ENCODE measurements around the gene PRSS53.

Gene PRSS53

GRCh38 chr16:31131841-31132271 is 43.1 kb upstream of the PRSS53 start:
- Histone ChIP-seq H3K4me3 (ENCODE audit: low read depth in 1 of 5, low read length in 5 of 5) (no peak overlapping the region), H3K27me3 (ENCODE audit: control insufficient read depth in 5 of 5, insufficient read depth in 4 of 5, low read length in 5 of 5) (peaks cover 0 to 12% (median 9%) of the 10 kb centered on the region in 5 donors), H3K27ac (ENCODE audit: low read depth, low read length) (no peak overlapping the region), H3K36me3 (ENCODE audit: control insufficient read depth in 5 of 5, insufficient read depth in 5 of 5, low read length in 5 of 5) (peaks cover 0 to 64% (median 58%) of the 10 kb centered on the region in 5 donors), H3K4me1 (ENCODE audit: control insufficient read depth in 5 of 5, insufficient read depth in 5 of 5, low read length in 5 of 5) (peaks cover 0 to 44% (median 19%) of the 10 kb centered on the region in 5 donors), H3K9me3 (ENCODE audit: control insufficient read depth in 5 of 5, low read length in 5 of 5) (no peaks in the 10 kb centered on the region), H3K9ac (ENCODE audit: low read length in 5 of 5) (no peak overlapping the region)

GRCh38 chr16:31131416-31131815 is 42.7 kb upstream of the PRSS53 start:
- H3K36me3 ChIP-seq (ENCODE audit: control insufficient read depth in 5 of 5, insufficient read depth in 5 of 5, low read length in 5 of 5): peaks cover 0 to 65% (median 60%) of the 10 kb centered on the region in 5 donors
- H3K27ac ChIP-seq (ENCODE audit: low read depth, low read length): no peak overlapping the region
- H3K4me3 ChIP-seq (ENCODE audit: low read depth in 1 of 5, low read length in 5 of 5): no peak overlapping the region
- H3K27me3 ChIP-seq (ENCODE audit: control insufficient read depth in 5 of 5, insufficient read depth in 4 of 5, low read length in 5 of 5): peaks cover 0 to 12% (median 9%) of the 10 kb centered on the region in 5 donors
- H3K9me3 ChIP-seq (ENCODE audit: control insufficient read depth in 5 of 5, low read length in 5 of 5): no peaks in the 10 kb centered on the region
- H3K9ac ChIP-seq (ENCODE audit: low read length in 5 of 5): no peak overlapping the region
- H3K4me1 ChIP-seq (ENCODE audit: control insufficient read depth in 5 of 5, insufficient read depth in 5 of 5, low read length in 5 of 5): peaks cover 0 to 44% (median 19%) of the 10 kb centered on the region in 5 donors

GRCh38 chr16:31130899-31131298 is 42.2 kb upstream of the PRSS53 start:
- no peak overlapping the region for H3K9ac ChIP-seq (ENCODE audit: low read length in 5 of 5)
- peaks cover 0 to 12% (median 9%) of the 10 kb centered on the region in 5 donors for H3K27me3 ChIP-seq (ENCODE audit: control insufficient read depth in 5 of 5, insufficient read depth in 4 of 5, low read length in 5 of 5)
- H3K36me3 ChIP-seq (ENCODE audit: control insufficient read depth in 5 of 5, insufficient read depth in 5 of 5, low read length in 5 of 5): peaks cover 0 to 67% (median 60%) of the 10 kb centered on the region in 5 donors
- H3K9me3 ChIP-seq (ENCODE audit: control insufficient read depth in 5 of 5, low read length in 5 of 5): no peaks in the 10 kb centered on the region
- H3K4me1 ChIP-seq (ENCODE audit: control insufficient read depth in 5 of 5, insufficient read depth in 5 of 5, low read length in 5 of 5): peaks cover 0 to 44% (median 19%) of the 10 kb centered on the region in 5 donors
- no peak overlapping the region for H3K27ac ChIP-seq (ENCODE audit: low read depth, low read length)
- no peak overlapping the region for H3K4me3 ChIP-seq (ENCODE audit: low read depth in 1 of 5, low read length in 5 of 5)

- no peak overlapping the region for H3K4me3 ChIP-seq (ENCODE audit: low read depth in 1 of 5, low read length in 5 of 5)
- peaks cover 0 to 10% (median 6%) of the 10 kb centered on the region in 5 donors for H3K27me3 ChIP-seq (ENCODE audit: control insufficient read depth in 5 of 5, insufficient read depth in 4 of 5, low read length in 5 of 5)
- H3K4me1 ChIP-seq (ENCODE audit: control insufficient read depth in 5 of 5, insufficient read depth in 5 of 5, low read length in 5 of 5): peaks cover 0 to 44% (median 19%) of the 10 kb centered on the region in 5 donors
- no peak overlapping the region for H3K27ac ChIP-seq (ENCODE audit: low read depth, low read length)
- H3K9me3 ChIP-seq (ENCODE audit: control insufficient read depth in 5 of 5, low read length in 5 of 5): no peaks in the 10 kb centered on the region
- peaks cover 0 to 68% (median 60%) of the 10 kb centered on the region in 5 donors for H3K36me3 ChIP-seq (ENCODE audit: control insufficient read depth in 5 of 5, insufficient read depth in 5 of 5, low read length in 5 of 5)
- H3K9ac ChIP-seq (ENCODE audit: low read length in 5 of 5): peak overlapping the region in 1 of 5 donors; percentile 36
These were observed 41.7 kb upstream of the PRSS53 start for GRCh38 chr16:31130336-31130891.

- Histone ChIP-seq H3K9ac (ENCODE audit: low read length in 5 of 5) (peak overlapping the region in 3 of 5 donors; percentile 22 to 53 (median 35)), H3K27ac (ENCODE audit: low read depth, low read length) (peak overlapping the region; percentile 34), H3K4me1 (ENCODE audit: control insufficient read depth in 5 of 5, insufficient read depth in 5 of 5, low read length in 5 of 5) (peaks cover 0 to 42% (median 15%) of the 10 kb centered on the region in 5 donors), H3K27me3 (ENCODE audit: control insufficient read depth in 5 of 5, insufficient read depth in 4 of 5, low read length in 5 of 5) (peaks cover 0 to 5% (median under 1%) of the 10 kb centered on the region in 5 donors), H3K36me3 (ENCODE audit: control insufficient read depth in 5 of 5, insufficient read depth in 5 of 5, low read length in 5 of 5) (peaks cover 0 to 71% (median 62%) of the 10 kb centered on the region in 5 donors), H3K4me3 (ENCODE audit: low read depth in 1 of 5, low read length in 5 of 5) (no peak overlapping the region), H3K9me3 (ENCODE audit: control insufficient read depth in 5 of 5, low read length in 5 of 5) (no peaks in the 10 kb centered on the region)
These were observed 41.0 kb upstream of the PRSS53 start for GRCh38 chr16:31129568-31130335.

- H3K9me3 ChIP-seq (ENCODE audit: control insufficient read depth in 5 of 5, low read length in 5 of 5): no peaks in the 10 kb centered on the region
- H3K4me1 ChIP-seq (ENCODE audit: control insufficient read depth in 5 of 5, insufficient read depth in 5 of 5, low read length in 5 of 5): peaks cover 0 to 34% (median 13%) of the 10 kb centered on the region in 5 donors
- H3K36me3 ChIP-seq (ENCODE audit: control insufficient read depth in 5 of 5, insufficient read depth in 5 of 5, low read length in 5 of 5): peaks cover 0 to 76% (median 64%) of the 10 kb centered on the region in 5 donors
- peak overlapping the region in 3 of 5 donors; percentile 22 to 53 (median 35) for H3K9ac ChIP-seq (ENCODE audit: low read length in 5 of 5)
- H3K27ac ChIP-seq (ENCODE audit: low read depth, low read length): peak overlapping the region; percentile 46
- no peaks in the 10 kb centered on the region for H3K27me3 ChIP-seq (ENCODE audit: control insufficient read depth in 5 of 5, insufficient read depth in 4 of 5, low read length in 5 of 5)
- no peak overlapping the region for H3K4me3 ChIP-seq (ENCODE audit: low read depth in 1 of 5, low read length in 5 of 5)
These were observed 40.2 kb upstream of the PRSS53 start for GRCh38 chr16:31128711-31129567.

- Histone ChIP-seq H3K27ac (ENCODE audit: low read depth, low read length) (no peak overlapping the region), H3K36me3 (ENCODE audit: control insufficient read depth in 5 of 5, insufficient read depth in 5 of 5, low read length in 5 of 5) (peaks cover 2 to 75% (median 61%) of the 10 kb centered on the region in 5 donors), H3K27me3 (ENCODE audit: control insufficient read depth in 5 of 5, insufficient read depth in 4 of 5, low read length in 5 of 5) (no peaks in the 10 kb centered on the region), H3K9me3 (ENCODE audit: control insufficient read depth in 5 of 5, low read length in 5 of 5) (no peaks in the 10 kb centered on the region), H3K4me3 (ENCODE audit: low read depth in 1 of 5, low read length in 5 of 5) (no peak overlapping the region), H3K4me1 (ENCODE audit: control insufficient read depth in 5 of 5, insufficient read depth in 5 of 5, low read length in 5 of 5) (peaks cover 0 to 30% (median 13%) of the 10 kb centered on the region in 5 donors), H3K9ac (ENCODE audit: low read length in 5 of 5) (no peak overlapping the region)
These were observed 38.4 kb upstream of the PRSS53 start for GRCh38 chr16:31127182-31127581.

- no peak overlapping the region for H3K9ac ChIP-seq (ENCODE audit: low read length in 5 of 5)
- peaks cover 0 to 30% (median 13%) of the 10 kb centered on the region in 5 donors for H3K4me1 ChIP-seq (ENCODE audit: control insufficient read depth in 5 of 5, insufficient read depth in 5 of 5, low read length in 5 of 5)
- H3K27ac ChIP-seq (ENCODE audit: low read depth, low read length): no peak overlapping the region
- H3K9me3 ChIP-seq (ENCODE audit: control insufficient read depth in 5 of 5, low read length in 5 of 5): no peaks in the 10 kb centered on the region
- no peaks in the 10 kb centered on the region for H3K27me3 ChIP-seq (ENCODE audit: control insufficient read depth in 5 of 5, insufficient read depth in 4 of 5, low read length in 5 of 5)
- peaks cover 5 to 75% (median 59%) of the 10 kb centered on the region in 5 donors for H3K36me3 ChIP-seq (ENCODE audit: control insufficient read depth in 5 of 5, insufficient read depth in 5 of 5, low read length in 5 of 5)
- no peak overlapping the region for H3K4me3 ChIP-seq (ENCODE audit: low read depth in 1 of 5, low read length in 5 of 5)
These were observed 37.1 kb upstream of the PRSS53 start for GRCh38 chr16:31125844-31126243.

- Histone ChIP-seq H3K4me1 (ENCODE audit: control insufficient read depth in 5 of 5, insufficient read depth in 5 of 5, low read length in 5 of 5) (peaks cover 3 to 22% (median 13%) of the 10 kb centered on the region in 5 donors), H3K27ac (ENCODE audit: low read depth, low read length) (no peak overlapping the region), H3K4me3 (ENCODE audit: low read depth in 1 of 5, low read length in 5 of 5) (no peak overlapping the region), H3K36me3 (ENCODE audit: control insufficient read depth in 5 of 5, insufficient read depth in 5 of 5, low read length in 5 of 5) (peaks cover 5 to 49% (median 36%) of the 10 kb centered on the region in 5 donors), H3K9ac (ENCODE audit: low read length in 5 of 5) (no peak overlapping the region), H3K9me3 (ENCODE audit: control insufficient read depth in 5 of 5, low read length in 5 of 5) (no peaks in the 10 kb centered on the region), H3K27me3 (ENCODE audit: control insufficient read depth in 5 of 5, insufficient read depth in 4 of 5, low read length in 5 of 5) (no peaks in the 10 kb centered on the region)
These were observed 31.4 kb upstream of the PRSS53 start for GRCh38 chr16:31120129-31120528.

Measured in subcutaneous abdominal adipose tissue (tissue), 5 donors.